ENCODE data around the gene ANKRD6. TPM values are rescaled to one million over a fixed set of nuclear protein-coding genes. Genes with fewer than 3 reads are reported as not detected.

ANKRD6 gene
- total RNA-seq, 1 experiment from 2014 or later: 5.6 TPM

DNA sequence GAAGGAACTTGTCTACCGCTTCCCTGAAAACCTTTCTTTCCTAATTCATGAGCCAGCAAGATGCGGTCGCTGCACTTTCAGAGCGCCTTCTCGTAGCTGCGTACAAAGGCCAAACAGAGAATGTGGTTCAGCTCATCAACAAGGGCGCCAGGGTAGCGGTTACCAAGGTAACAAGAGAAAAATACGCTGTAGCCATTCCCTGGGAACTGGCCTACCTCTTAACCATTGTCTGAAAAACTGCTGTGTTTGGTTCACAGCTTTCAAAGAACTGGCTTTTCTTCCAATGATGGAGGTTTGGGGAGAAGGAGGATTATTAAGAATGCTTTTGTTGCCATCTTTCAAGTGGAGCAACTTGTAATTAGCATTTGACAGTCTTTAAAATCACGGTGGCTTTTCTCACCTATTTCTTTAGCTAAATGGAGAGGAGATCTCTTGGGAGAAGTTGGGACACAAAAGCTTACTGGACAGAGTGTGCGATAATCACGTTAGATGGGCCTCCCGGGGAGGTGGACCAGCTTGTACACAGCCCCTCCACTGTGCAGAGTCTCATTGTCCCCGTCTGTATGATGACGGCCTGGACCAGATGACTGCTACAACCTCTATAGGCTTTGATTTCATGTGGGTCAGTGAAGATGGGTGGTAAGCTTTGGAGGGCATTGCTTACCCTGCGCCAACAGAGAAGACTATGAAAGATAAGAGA lies 134.1 kb downstream of the ANKRD6 start:
- H3K23me2 ChIP-seq (ENCODE audit: insufficient read length, low read depth, low read length, poor library complexity, severe bottlenecking): no peaks in the 10 kb centered on the region
- H2AFZ ChIP-seq (ENCODE audit: low read length): no peak overlapping the region
- no peaks in the 10 kb centered on the region for H3K9me3 ChIP-seq (ENCODE audit: control insufficient read depth, low read depth, low read length)
- no peak overlapping the region for H3T11ph ChIP-seq (ENCODE audit: low read length)
- H4K5ac ChIP-seq (ENCODE audit: insufficient read length, low read depth, low read length): no peak overlapping the region
- H3K18ac ChIP-seq (ENCODE audit: insufficient read length, low read depth, low read length): no peak overlapping the region
- no peaks in the 10 kb centered on the region for H3K9me3 Mint-ChIP-seq
- no peak overlapping the region for H3K56ac ChIP-seq (ENCODE audit: insufficient read length, low read depth, low read length)
- no peak overlapping the region for H3K4me2 ChIP-seq (ENCODE audit: insufficient read depth, insufficient read length, low read length)
- TF ChIP-seq CTCF (conservative IDR thresholded peaks at IDR 0.05): no peak
- H3K79me2 ChIP-seq (ENCODE audit: insufficient read depth, low read length): no peaks in the 10 kb centered on the region
- no peak overlapping the region for H3K9ac ChIP-seq (ENCODE audit: extremely low read depth, insufficient read length, low read length)
- WGBS (ENCODE audit: extremely low coverage, insufficient read length, low lambda C conversion rate): no CpG with 5 or more reads among the region's 16 CpGs
- no peak overlapping the region for H3K4me3 Mint-ChIP-seq
- peak overlapping the region in 1 of 3 experiments; percentile 29; a peak in 1 of 7 replicates for H3K27ac Mint-ChIP-seq
- H4K8ac ChIP-seq (replicated peaks; ENCODE audit: insufficient read length, low read depth, low read length): no peak overlapping the region
- H2BK15ac ChIP-seq (ENCODE audit: low read depth, low read length): no peak overlapping the region
- H3K27me3 Mint-ChIP-seq (ENCODE audit: low read depth): no peaks in the 10 kb centered on the region
- no peaks in the 10 kb centered on the region for H4K20me1 ChIP-seq (ENCODE audit: control insufficient read depth, insufficient read depth, insufficient read length)
- no peak overlapping the region for H2AK5ac ChIP-seq (ENCODE audit: insufficient read length, low read length)
- no peaks in the 10 kb centered on the region for H3K79me1 ChIP-seq (ENCODE audit: insufficient read depth, low read depth, low read length, poor library complexity, severe bottlenecking)
- H3K4me1 Mint-ChIP-seq: peaks cover 12 to 21% of the 10 kb centered on the region in 2 experiments
- no peak overlapping the region for H3K27ac ChIP-seq (ENCODE audit: insufficient read length, low read depth, low read length)
- no peaks in the 10 kb centered on the region for H3K36me3 Mint-ChIP-seq (ENCODE audit: insufficient read depth in 1 of 3, low read depth in 3 of 3)
- no peak overlapping the region for H3K4ac ChIP-seq (ENCODE audit: low read depth, low read length)
- no peak overlapping the region for H4K91ac ChIP-seq (ENCODE audit: insufficient read length, low read depth, low read length)
- H2BK5ac ChIP-seq (ENCODE audit: insufficient read length, low read length): no peak overlapping the region
- H3K4me1 ChIP-seq (ENCODE audit: insufficient read depth, low read length): peaks cover 2% of the 10 kb centered on the region; the same call in 1 of the 2 replicates
- H3K14ac ChIP-seq (ENCODE audit: insufficient read depth, low read length): 0 out of 2 replicates have a peak overlapping the region, but pooled peaks have one; percentile 14
- DNase-seq: no peak
- H3K27me3 ChIP-seq (ENCODE audit: insufficient read depth, low read length): no peaks in the 10 kb centered on the region
- H2BK12ac ChIP-seq (ENCODE audit: insufficient read length, low read depth, low read length): no peak overlapping the region
- no peak overlapping the region for H2BK120ac ChIP-seq (ENCODE audit: low read depth, low read length, poor library complexity, severe bottlenecking)
- no peak overlapping the region for H2BK20ac ChIP-seq (ENCODE audit: low read depth, low read length, poor library complexity, severe bottlenecking)
- no peak overlapping the region for H3K23ac ChIP-seq (ENCODE audit: insufficient read length, low read depth, low read length)
